Endothelial cell of umbilical vein (primary cell): ENCODE results near the gene CANT1. TPM values are rescaled to one million over a fixed set of nuclear protein-coding genes. Genes with fewer than 3 reads are reported as not detected.

Experiments used
- BruUV-seq: library from RNA; stranded (reverse); fragments of 400-500 nt; replicated peaks from 2 replicates; lab custom pipeline; 2021; lab: Mats Ljungman, UMichigan
- CTCF ChIA-PET: fragments of 300-600, 350-600 bp; sonication (Branson Sonifier 250); formaldehyde crosslinking; loops from one replicate; lab custom pipeline; 2021; ENCODE audit warnings: antibody characterized with exemption, inconsistent platforms; lab: Charles Lee
- POLR2A ChIA-PET: fragments of 300-600, 350-600 bp; sonication (Branson Sonifier 250); formaldehyde crosslinking; loops from one replicate; lab custom pipeline; 2021; ENCODE audit warnings: antibody characterized with exemption, inconsistent platforms; lab: Charles Lee
- DNase-seq: peaks from one replicate; pipeline ENCODE4 v3.0.0-alpha.2; 2011; ENCODE audit warnings: low read depth, low spot score
- FAIRE-seq: peaks from 2 replicates; lab custom pipeline; 2011; peaks lifted over from hg19 to GRCh38; lab: Jason Lieb, UNC
- H2AFZ ChIP-seq: 2 replicates; pipeline ENCODE4 v1.6.0; 2012; ENCODE audit warnings: low read depth, low read length, control low read depth, inconsistent platforms
- H3K27ac ChIP-seq: 2 replicates; pipeline ENCODE4 v1.5.1; 2011; ENCODE audit warnings: low read depth, mild to moderate bottlenecking, control low read depth, low read length, moderate library complexity; ENCODE audit not compliant: insufficient read depth
- H3K27me3 ChIP-seq, 2 experiments: 2 replicates each; pipeline versions ENCODE4 v1.6.0 to v1.6.1; 2011; ENCODE audit warnings: low read length in 2 of 2, mixed read lengths in 1 of 2; ENCODE audit not compliant: control insufficient read depth in 2 of 2, insufficient read depth in 2 of 2
- H3K36me3 ChIP-seq, 2 experiments: 2 replicates in 1 of 2; 3 replicates in 1 of 2; pipeline ENCODE4 v1.5.1; 2011; ENCODE audit warnings: low read length in 2 of 2, mild to moderate bottlenecking in 1 of 2, moderate library complexity in 1 of 2; ENCODE audit not compliant: control insufficient read depth in 2 of 2, insufficient read depth in 2 of 2; ENCODE audit errors: extremely low read depth in 1 of 2
- H3K4me1 ChIP-seq: 3 replicates; pipeline ENCODE4 v1.5.1; 2011; ENCODE audit warnings: mild to moderate bottlenecking, low read length; ENCODE audit not compliant: control insufficient read depth, insufficient read depth; ENCODE audit errors: extremely low read depth
- H3K4me2 ChIP-seq: 2 replicates; pipeline ENCODE4 v1.6.1; 2011; ENCODE audit warnings: low read length, control low read depth, mixed read lengths; ENCODE audit not compliant: insufficient read depth
- H3K4me3 ChIP-seq, 3 experiments: fragments of 200-600 bp in 1 of 3; sonication (generic), shearing (Covaris generic) in 1 of 3; replicated peaks in 1 of 3; 2 replicates each; pipeline ENCODE4 v1.5.1; 2011 to 2016; ENCODE audit warnings: control low read depth in 3 of 3, low read length in 3 of 3, mild to moderate bottlenecking in 2 of 3, inconsistent platforms in 1 of 3, low read depth in 1 of 3, moderate library complexity in 1 of 3; ENCODE audit not compliant: insufficient read depth in 1 of 3
- H3K79me2 ChIP-seq: 2 replicates; pipeline ENCODE4 v1.6.0; 2012; ENCODE audit warnings: low read length, inconsistent platforms; ENCODE audit not compliant: control insufficient read depth, insufficient read depth
- H3K9ac ChIP-seq: replicated peaks from 2 replicates; pipeline ENCODE3; 2011; ENCODE audit warnings: low read length, control low read depth; ENCODE audit not compliant: insufficient read depth; ENCODE audit errors: extremely low read depth
- H3K9me1 ChIP-seq: replicated peaks from 3 replicates; pipeline ENCODE4 v1.6.0; 2011; ENCODE audit warnings: mild to moderate bottlenecking, low read length; ENCODE audit not compliant: control insufficient read depth, insufficient read depth; ENCODE audit errors: extremely low read depth
- H3K9me3 ChIP-seq: replicated peaks from 2 replicates; pipeline ENCODE4 v1.5.1; 2012; ENCODE audit warnings: low read length, inconsistent platforms; ENCODE audit not compliant: control insufficient read depth, insufficient read depth
- H4K20me1 ChIP-seq: replicated peaks from 2 replicates; pipeline ENCODE3; 2011; ENCODE audit warnings: mild to moderate bottlenecking, low read length; ENCODE audit not compliant: control insufficient read depth, insufficient read depth; ENCODE audit errors: extremely low read depth
- CTCF ChIP-seq, 2 donors: IDR thresholded peaks; 1 replicate in 1 of 2; 2 replicates in 1 of 2; pipeline ENCODE4 v1.5.1; 2011; ENCODE audit warnings: low read length in 2 of 2, mild to moderate bottlenecking in 2 of 2, moderate library complexity in 2 of 2, control low read depth in 1 of 2, inconsistent platforms in 1 of 2, low read depth in 1 of 2; ENCODE audit not compliant: insufficient read depth in 1 of 2; ENCODE audit errors: extremely low read depth in 1 of 2
- EZH2 ChIP-seq: IDR thresholded peaks from 2 replicates; pipeline ENCODE4 v1.6.1; 2012; ENCODE audit warnings: borderline replicate concordance, low read depth, mild to moderate bottlenecking, moderate library complexity, low read length, inconsistent platforms; ENCODE audit not compliant: severe bottlenecking
- FOS ChIP-seq: IDR thresholded peaks from 2 replicates; pipeline ENCODE4 v1.6.1; 2011; ENCODE audit warnings: mild to moderate bottlenecking, low read length, moderate library complexity, borderline replicate concordance; ENCODE audit not compliant: insufficient read depth
- GATA2 ChIP-seq: IDR thresholded peaks from 2 replicates; pipeline ENCODE4 v1.7.0; 2011; ENCODE audit warnings: low read depth, mild to moderate bottlenecking, moderate library complexity, mixed read lengths, low read length; ENCODE audit not compliant: insufficient read length, insufficient read depth
- JUN ChIP-seq: IDR thresholded peaks from 2 replicates; pipeline ENCODE4 v1.6.1; 2011; ENCODE audit warnings: borderline replicate concordance, low read depth; ENCODE audit not compliant: insufficient read length, insufficient read depth
- MAX ChIP-seq: IDR thresholded peaks from 2 replicates; pipeline ENCODE4 v1.6.1; 2011; ENCODE audit not compliant: insufficient read depth, insufficient read length
- MYC ChIP-seq: IDR thresholded peaks from one replicate; pipeline ENCODE4 v1.6.1; 2011; ENCODE audit warnings: mild to moderate bottlenecking, low read depth, low read length
- POLR2A ChIP-seq: IDR thresholded peaks from 2 replicates; pipeline ENCODE4 v1.6.1; 2012; ENCODE audit warnings: low read depth, mild to moderate bottlenecking, control low read depth, low read length
- POLR2AphosphoS5 ChIP-seq: IDR thresholded peaks from 2 replicates; pipeline ENCODE4 v1.6.1; 2012; ENCODE audit warnings: low read depth, mild to moderate bottlenecking, control low read depth, low read length, moderate library complexity; ENCODE audit not compliant: insufficient read depth
- dilution Hi-C: fragments of 300-500 bp; cut with MboI; formaldehyde crosslinking; loops from one replicate; pipeline ENCODE4 v1.15.0; 2019; ENCODE audit warnings: low sequenced_read_pairs; ENCODE audit not compliant: extremely low pct_ligation_motif_present
- intact Hi-C: fragments of 100-400 bp; cut with micrococcal nuclease; formaldehyde crosslinking; loops from one replicate; pipeline ENCODE4 v1.10.0; 2022
- polyA plus RNA-seq, 4 experiments: library from polyadenylated mRNA; depleted of rRNA in 3 of 4; stranded (reverse) in 3 of 4; unstranded in 1 of 4; fragments of >200 nt; gene quantifications; 2 replicates each; pipeline versions ENCODE4 v1.2.1 to v1.2.3, GENCODE V29; 2011 to 2012; ENCODE audit warnings: missing spikeins in 1 of 4
- total RNA-seq: library from RNA; stranded (reverse); gene quantifications from 2 replicates; pipeline ENCODE4 v1.2.3, GENCODE V29; 2021

The CANT1 gene
- total and polyA plus RNA-seq, 2 donors (not counting 3 experiments of a cell fraction or from before 2014, with no cell fraction given) = 85.0 to 93.6 TPM

GRCh38 chr17:78966910-78967600 is 42.5 kb downstream of the CANT1 start:
- no peaks in the 10 kb centered on the region for H3K36me3 ChIP-seq
- H4K20me1 ChIP-seq = no peaks in the 10 kb centered on the region
- no TSS peak for BruUV-seq
- dilution Hi-C loops (no loop called here), intact Hi-C loops (no loop called here)
- H3K4me3 ChIP-seq = no peak overlapping the region
- POLR2A ChIA-PET = no interaction called here
- H3K9ac ChIP-seq = no peak overlapping the region
- H3K4me1 ChIP-seq = no peaks in the 10 kb centered on the region
- TF ChIP-seq FOS (no peak), POLR2AphosphoS5 (no peak), MYC (no peak), JUN (no peak), GATA2 (no peak), EZH2 (no peak), POLR2A (no peak), CTCF (IDR thresholded peaks at IDR 0.05; ENCODE audit: extremely low read depth in 1 of 2, insufficient read depth in 1 of 2, low read depth in 1 of 2, low read length in 2 of 2) (no peak), MAX (no peak)
- no peaks in the 10 kb centered on the region for H3K9me3 ChIP-seq
- no peak for DNase-seq
- no peaks in the 10 kb centered on the region for H3K27me3 ChIP-seq
- H3K79me2 ChIP-seq = no peaks in the 10 kb centered on the region
- no peak overlapping the region for H2AFZ ChIP-seq
- no peak overlapping the region for H3K27ac ChIP-seq
- no peaks in the 10 kb centered on the region for H3K9me1 ChIP-seq
- no peak for FAIRE-seq
- CTCF ChIA-PET = interaction anchor here (0.9 to 9.1 kb wide), 7 partner anchors 11 to 114 kb away, joined by 3 to 171 read pairs (median 4); no protein-coding TSS in a partner anchor
- H3K4me2 ChIP-seq = no peak overlapping the region
